HG02973 (cell line): ENCODE results near the gene IGSF21.

Experiments
- ATAC-seq: cut with Tn5 transposase; IDR thresholded peaks from one replicate; pipeline ENCODE4 v1.9.1; 2021; ENCODE audit warnings: moderate library complexity; ENCODE audit not compliant: unreplicated experiment

IGSF21 gene

GRCh38 chr1:18390953-18391352 is 283.4 kb downstream of the IGSF21 start:
- no peak for ATAC-seq

- no peak for ATAC-seq
These were observed 287.1 kb downstream of the IGSF21 start for GRCh38 chr1:18394563-18395156.

GRCh38 chr1:18396247-18396980 is 288.8 kb downstream of the IGSF21 start:
- no peak for ATAC-seq

- ATAC-seq: no peak
These were observed 290.0 kb downstream of the IGSF21 start for GRCh38 chr1:18397641-18398040.

GRCh38 chr1:18398791-18399530 is 291.4 kb downstream of the IGSF21 start:
- no peak for ATAC-seq

GRCh38 chr1:18400347-18401102 is 292.9 kb downstream of the IGSF21 start:
- no peak for ATAC-seq

- no peak for ATAC-seq
These were observed 294.3 kb downstream of the IGSF21 start for GRCh38 chr1:18401921-18402320.

- no peak for ATAC-seq
These were observed 296.9 kb downstream of the IGSF21 start for GRCh38 chr1:18404460-18404859.

GRCh38 chr1:18407166-18408045 is 299.8 kb downstream of the IGSF21 start:
- no peak for ATAC-seq

GRCh38 chr1:18408656-18409370 is 301.2 kb downstream of the IGSF21 start:
- ATAC-seq: no peak

GRCh38 chr1:18409609-18410237 is 302.1 kb downstream of the IGSF21 start:
- ATAC-seq: no peak

- no peak for ATAC-seq
These were observed 302.8 kb downstream of the IGSF21 start for GRCh38 chr1:18410407-18410806.

GRCh38 chr1:18411321-18411720 is 303.7 kb downstream of the IGSF21 start:
- no peak for ATAC-seq

GRCh38 chr1:18411820-18412641 is 304.4 kb downstream of the IGSF21 start:
- no peak for ATAC-seq

GRCh38 chr1:18412882-18413353 is 305.3 kb downstream of the IGSF21 start:
- ATAC-seq: no peak

- ATAC-seq: no peak
These were observed 306.1 kb downstream of the IGSF21 start for GRCh38 chr1:18413541-18414305.

GRCh38 chr1:18414321-18414720 is 306.7 kb downstream of the IGSF21 start:
- ATAC-seq: no peak
